Measurements from ENCODE around the gene CDK14. TPM values are rescaled to one million over a fixed set of nuclear protein-coding genes. Genes with fewer than 3 reads are reported as not detected.

The CDK14 gene
- total and polyA plus RNA-seq, 2 donors (not counting 1 experiment from before 2014, with no cell fraction given), result 42.1 to 167 TPM

- H3K9ac ChIP-seq (ENCODE audit: low read length), result no peak overlapping the region
Observed at GRCh38 chr7:90582164-90582563, 14.0 kb upstream of the CDK14 start.

GRCh38 chr7:90584378-90584777, 11.7 kb upstream of the CDK14 start:
- Mint-ChIP-seq H3K27me3 (no peaks in the 10 kb centered on the region), H3K4me1 (peaks cover 13% of the 10 kb centered on the region), H3K4me3 (peak overlapping the region; percentile 10), H3K9me3 (ENCODE audit: insufficient read depth) (no peaks in the 10 kb centered on the region), H3K27ac (no peak overlapping the region)
- TF ChIP-seq EZH2 (IDR thresholded peaks at IDR 0.05; ENCODE audit: borderline replicate concordance, insufficient read depth, low read depth, low read length, poor library complexity, severe bottlenecking), result no peak
- no peak for DNase-seq
- WGBS (ENCODE audit: insufficient coverage), result no CpG with 5 or more reads among the region's 1 CpG
- H3K79me2 ChIP-seq (ENCODE audit: control insufficient read depth, insufficient read depth, low read length), result no peaks in the 10 kb centered on the region
- ATAC-seq (ENCODE audit: low read depth), result peak; percentile 28
- H3K4me2 ChIP-seq (replicated peaks; ENCODE audit: low read depth, low read length, poor library complexity, severe bottlenecking), result no peak overlapping the region
- intact Hi-C loops (cut with micrococcal nuclease), result no loop called here
- no peak overlapping the region for H2AFZ ChIP-seq (ENCODE audit: insufficient read depth, low read depth, low read length, poor library complexity, severe bottlenecking)
- H3K27me3 ChIP-seq (replicated peaks in 1 of 4; ENCODE audit: control extremely low read depth in 1 of 4, control insufficient read depth in 3 of 4, insufficient read depth in 4 of 4, low read length in 3 of 4), result no peaks in the 10 kb centered on the region
- ChIA-PET CTCF (interaction anchor here (0.6 kb wide), 1 partner anchor 9 kb away, joined by 3 read pairs; no protein-coding TSS in a partner anchor), POLR2A (no interaction called here)
- H3K36me3 ChIP-seq (replicated peaks in 1 of 2; ENCODE audit: control extremely low read depth in 1 of 2, control insufficient read depth in 1 of 2, extremely low read depth in 1 of 2, insufficient read depth in 2 of 2, low read length in 1 of 2), result no peaks in the 10 kb centered on the region
- no peaks in the 10 kb centered on the region for H4K20me1 ChIP-seq (ENCODE audit: control insufficient read depth, insufficient read depth, low read length, poor library complexity, severe bottlenecking)
- peaks cover 3 to 7% of the 10 kb centered on the region in 2 donors for H3K4me1 ChIP-seq (ENCODE audit: control insufficient read depth in 2 of 2, insufficient read depth in 2 of 2, low read length in 2 of 2)
- H3K4me3 ChIP-seq (ENCODE audit: control extremely low read depth in 1 of 5, extremely low read depth in 1 of 5, insufficient read depth in 1 of 5, low read depth in 2 of 5, low read length in 4 of 5), result no peak overlapping the region
- no peaks in the 10 kb centered on the region for H3K9me3 ChIP-seq (ENCODE audit: control extremely low read depth in 1 of 3, control insufficient read depth in 2 of 3, insufficient read depth in 1 of 3, low read length in 2 of 3)
- no peak overlapping the region for H3K9ac ChIP-seq (ENCODE audit: low read length)
- H3K27ac ChIP-seq (ENCODE audit: low read length in 2 of 2), result no peak overlapping the region

More at GRCh38 chr7:90582164-90582563, 14.0 kb upstream of the CDK14 start:
- Histone ChIP-seq H3K9me3 (ENCODE audit: control extremely low read depth in 1 of 3, control insufficient read depth in 2 of 3, insufficient read depth in 1 of 3, low read length in 2 of 3) (no peaks in the 10 kb centered on the region), H3K27ac (ENCODE audit: low read length in 2 of 2) (no peak overlapping the region), H3K27me3 (replicated peaks in 1 of 4; ENCODE audit: control extremely low read depth in 1 of 4, control insufficient read depth in 3 of 4, insufficient read depth in 4 of 4, low read length in 3 of 4) (no peaks in the 10 kb centered on the region), H3K79me2 (ENCODE audit: control insufficient read depth, insufficient read depth, low read length) (no peaks in the 10 kb centered on the region), H3K36me3 (replicated peaks in 1 of 2; ENCODE audit: control extremely low read depth in 1 of 2, control insufficient read depth in 1 of 2, extremely low read depth in 1 of 2, insufficient read depth in 2 of 2, low read length in 1 of 2) (no peaks in the 10 kb centered on the region), H3K4me2 (replicated peaks; ENCODE audit: low read depth, low read length, poor library complexity, severe bottlenecking) (no peak overlapping the region), H4K20me1 (ENCODE audit: control insufficient read depth, insufficient read depth, low read length, poor library complexity, severe bottlenecking) (no peaks in the 10 kb centered on the region), H3K4me1 (ENCODE audit: control insufficient read depth in 2 of 2, insufficient read depth in 2 of 2, low read length in 2 of 2) (peaks cover 9% of the 10 kb centered on the region in 2 donors), H3K4me3 (ENCODE audit: control extremely low read depth in 1 of 5, extremely low read depth in 1 of 5, insufficient read depth in 1 of 5, low read depth in 2 of 5, low read length in 4 of 5) (no peak overlapping the region), H2AFZ (ENCODE audit: insufficient read depth, low read depth, low read length, poor library complexity, severe bottlenecking) (no peak overlapping the region)
- Mint-ChIP-seq H3K4me1 (peaks cover 17% of the 10 kb centered on the region), H3K27ac (no peak overlapping the region), H3K9me3 (ENCODE audit: insufficient read depth) (no peaks in the 10 kb centered on the region), H3K27me3 (no peaks in the 10 kb centered on the region), H3K4me3 (no peak overlapping the region)
- WGBS (ENCODE audit: insufficient coverage), result no CpG with 5 or more reads among the region's 2 CpGs
- no peak for TF ChIP-seq EZH2 (IDR thresholded peaks at IDR 0.05; ENCODE audit: borderline replicate concordance, insufficient read depth, low read depth, low read length, poor library complexity, severe bottlenecking)
- POLR2A ChIA-PET, result no interaction called here
- no peak for ATAC-seq (ENCODE audit: low read depth)
- DNase-seq, result no peak
- intact Hi-C loops (cut with micrococcal nuclease), result no loop called here
- CTCF ChIA-PET, result no interaction called here
